ENCODE results near the gene RFX1. TPM values are rescaled to one million over a fixed set of nuclear protein-coding genes. Genes with fewer than 3 reads are reported as not detected.
"Not testable (repeated sequence)": the region's sequence is repeated elsewhere in the genome, so short reads cannot be mapped to it uniquely, and the experiment has no call there.

RFX1 gene
- total RNA-seq, 2 experiments from 2014 or later = 9.9 to 11.4 TPM

DNA sequence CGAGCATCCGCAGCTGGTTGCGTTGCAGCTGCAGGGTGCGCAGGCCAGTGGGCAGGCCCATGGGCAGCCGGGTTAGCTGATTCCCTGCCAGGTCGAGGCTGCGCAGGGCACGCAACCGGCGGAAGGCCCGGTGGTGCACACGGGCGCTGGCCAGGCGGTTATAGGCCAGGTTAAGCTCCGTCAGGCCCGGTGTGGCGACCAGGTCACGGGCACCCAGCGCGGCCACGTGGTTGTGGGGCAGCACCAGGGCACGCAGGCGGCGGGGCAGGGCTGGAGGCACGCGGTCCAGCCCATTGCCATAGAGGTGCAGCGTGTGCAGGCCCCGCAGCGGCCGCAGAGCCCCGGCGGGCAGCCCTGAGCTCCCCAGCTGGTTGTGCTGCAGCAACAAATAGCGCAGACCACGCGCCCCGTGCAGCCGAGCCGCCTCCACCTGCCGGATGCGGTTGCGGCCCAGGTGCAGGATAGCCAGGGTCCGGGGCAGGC lies 73.2 kb downstream of the RFX1 start:
- peaks cover 14% of the 10 kb centered on the region for H3K27me3 Mint-ChIP-seq
- no peak overlapping the region for H3K4me3 Mint-ChIP-seq
- DNase-seq = no peak
- no peak overlapping the region for H3K27ac Mint-ChIP-seq
- H3K36me3 Mint-ChIP-seq = peaks cover 4% of the 10 kb centered on the region
- H3K9me3 Mint-ChIP-seq = no peaks in the 10 kb centered on the region
- H3K4me1 Mint-ChIP-seq = no peaks in the 10 kb centered on the region

DNA sequence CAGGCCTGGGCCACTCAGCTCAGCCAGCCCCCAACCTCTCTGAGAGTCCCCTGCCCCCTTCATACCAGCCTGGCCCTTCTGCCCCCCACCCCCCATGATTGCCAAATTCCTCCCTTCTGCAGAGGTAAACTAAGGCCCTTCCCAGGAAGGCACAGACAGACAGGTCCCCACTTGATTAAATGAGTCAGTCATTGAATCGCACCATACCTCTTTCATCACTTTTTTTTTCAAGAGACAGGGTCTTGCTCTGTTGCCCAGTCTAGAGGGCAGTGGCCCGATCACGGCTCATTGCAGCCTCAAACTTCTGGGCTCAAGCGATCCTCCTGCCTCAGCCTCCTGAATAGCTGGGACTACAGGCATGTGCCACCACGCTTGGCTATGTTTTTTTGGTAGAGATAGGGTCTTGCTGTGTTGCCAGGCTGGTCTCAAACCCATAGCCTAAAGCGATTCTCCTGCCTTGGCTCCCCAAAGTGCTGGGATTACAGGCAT lies 73.9 kb downstream of the RFX1 start:
- Mint-ChIP-seq H3K27ac (no peak overlapping the region), H3K9me3 (no peaks in the 10 kb centered on the region), H3K36me3 (peaks cover 6% of the 10 kb centered on the region), H3K27me3 (peaks cover 8% of the 10 kb centered on the region), H3K4me3 (no peak overlapping the region), H3K4me1 (no peaks in the 10 kb centered on the region)
- no peak for DNase-seq

DNA sequence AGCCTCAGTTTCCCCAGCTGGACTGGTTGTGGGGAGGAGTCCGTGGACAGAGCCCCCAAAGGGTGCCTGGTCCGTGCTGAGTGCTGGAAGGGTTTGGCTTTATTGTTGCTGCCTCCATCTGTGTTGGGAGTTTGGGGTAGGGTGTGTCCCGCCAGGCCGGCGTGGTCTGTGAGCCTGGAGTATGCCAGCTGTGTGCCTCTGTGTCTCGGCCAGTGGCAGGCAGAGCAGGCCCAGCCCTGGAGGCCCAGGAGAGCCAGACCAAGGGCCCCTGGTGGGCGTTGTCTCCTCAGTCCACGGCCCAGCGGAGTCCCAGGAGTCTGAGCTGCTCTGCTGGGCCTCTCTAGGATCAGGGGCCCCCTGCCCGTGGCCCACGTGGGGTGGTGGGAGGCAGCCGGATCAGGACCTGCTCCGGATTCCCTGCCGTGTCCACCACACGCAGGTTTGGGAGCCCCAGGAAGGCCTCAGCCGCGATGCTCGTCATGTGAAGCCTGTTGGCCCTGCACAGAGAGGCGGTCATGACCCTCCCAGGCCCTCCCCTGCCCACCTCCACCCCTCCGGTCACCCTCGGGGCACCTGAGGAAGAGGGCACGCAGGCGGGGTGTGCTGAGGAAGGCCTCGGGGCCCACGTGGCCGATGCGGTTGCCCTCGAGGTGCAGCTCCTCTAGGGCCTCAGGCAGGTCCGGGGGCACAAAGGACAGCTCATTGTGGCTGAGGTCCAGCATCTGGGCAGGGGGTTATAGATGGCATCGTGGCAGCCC lies 74.5 kb downstream of the RFX1 start:
- H3K36me3 Mint-ChIP-seq = peaks cover 9% of the 10 kb centered on the region
- H3K4me1 Mint-ChIP-seq = no peaks in the 10 kb centered on the region
- H3K27me3 Mint-ChIP-seq = peaks cover 7% of the 10 kb centered on the region

DNA sequence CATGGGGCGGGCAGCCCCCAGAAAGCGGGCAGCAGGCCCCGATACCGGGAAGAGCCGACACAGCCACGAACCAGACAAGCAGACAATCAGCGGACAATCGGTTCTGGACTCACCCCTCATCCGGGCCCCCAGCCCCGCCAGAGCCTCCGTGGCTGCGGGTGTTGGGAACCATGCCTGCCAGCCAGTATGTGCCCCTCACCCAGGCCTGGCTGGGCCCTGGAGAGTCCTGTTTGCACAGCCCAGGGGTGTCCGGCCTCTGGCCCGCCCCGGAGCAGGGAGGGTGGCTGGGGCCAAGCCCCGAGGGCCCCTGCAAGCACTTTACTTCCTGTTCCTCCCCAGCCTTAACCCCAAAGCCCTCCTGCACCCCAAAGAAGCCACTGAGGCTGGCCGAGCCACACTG lies 75.7 kb downstream of the RFX1 start:
- H3K9me3 Mint-ChIP-seq = no peaks in the 10 kb centered on the region
- no peaks in the 10 kb centered on the region for H3K4me1 Mint-ChIP-seq
- no peak for DNase-seq
- H3K36me3 Mint-ChIP-seq = peaks cover 12% of the 10 kb centered on the region
- H3K27me3 Mint-ChIP-seq = peaks cover 4% of the 10 kb centered on the region
- no peak overlapping the region for H3K4me3 Mint-ChIP-seq
- no peak overlapping the region for H3K27ac Mint-ChIP-seq

More for the DNA sequence above, 74.5 kb downstream of the RFX1 start:
- H3K4me3 Mint-ChIP-seq = no peak overlapping the region
- H3K9me3 Mint-ChIP-seq = no peaks in the 10 kb centered on the region
- H3K27ac Mint-ChIP-seq = no peak overlapping the region
- DNase-seq = no peak

DNA sequence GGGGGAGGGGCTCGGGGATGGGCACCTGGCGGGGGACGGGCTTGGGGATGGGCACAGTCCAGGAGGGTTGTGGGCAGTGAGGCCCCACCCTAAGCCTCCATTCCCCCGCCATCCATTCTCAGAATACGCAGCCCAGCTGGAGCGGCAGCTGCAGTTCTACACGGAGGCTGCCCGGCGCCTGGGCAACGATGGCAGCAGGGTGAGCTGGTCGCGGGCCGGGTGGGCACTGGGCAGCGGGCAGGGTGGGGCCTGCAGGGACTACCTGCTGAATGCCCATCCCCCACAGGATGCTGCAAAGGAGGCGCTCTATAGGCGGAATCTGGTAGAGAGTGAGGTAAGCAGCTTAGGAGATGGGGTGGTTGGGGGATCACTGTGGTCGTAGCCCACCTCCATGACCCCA lies 76.2 kb downstream of the RFX1 start:
- Mint-ChIP-seq H3K4me1 (no peaks in the 10 kb centered on the region), H3K9me3 (no peaks in the 10 kb centered on the region), H3K27me3 (peaks cover 4% of the 10 kb centered on the region), H3K27ac (no peak overlapping the region), H3K36me3 (peaks cover 13% of the 10 kb centered on the region), H3K4me3 (no peak overlapping the region)
- no peak for DNase-seq

DNA sequence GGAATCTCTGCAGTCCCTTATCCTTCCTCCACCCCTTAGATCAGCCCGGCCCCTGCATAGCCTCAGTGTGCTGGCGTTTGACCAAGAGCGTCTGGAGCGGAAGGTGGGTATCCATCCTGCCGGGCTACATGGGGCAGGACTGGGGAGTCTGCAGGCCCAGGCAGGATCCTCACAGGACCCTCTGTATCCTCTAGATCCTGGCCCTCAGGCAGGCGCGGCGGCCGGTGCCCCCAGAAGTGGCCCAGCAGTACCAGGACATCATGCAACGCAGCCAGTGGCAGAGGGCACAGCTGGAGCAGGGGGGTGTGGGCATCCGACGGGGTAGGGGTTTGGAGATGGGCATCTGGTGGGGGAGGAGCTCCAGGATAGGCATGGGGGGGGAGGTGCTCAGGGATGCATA lies 76.8 kb downstream of the RFX1 start:
- H3K27me3 Mint-ChIP-seq = peaks cover 4% of the 10 kb centered on the region
- H3K27ac Mint-ChIP-seq = no peak overlapping the region
- H3K36me3 Mint-ChIP-seq = peaks cover 16% of the 10 kb centered on the region
- H3K4me3 Mint-ChIP-seq = no peak overlapping the region
- no peaks in the 10 kb centered on the region for H3K4me1 Mint-ChIP-seq
- H3K9me3 Mint-ChIP-seq = no peaks in the 10 kb centered on the region
- DNase-seq = no peak

DNA sequence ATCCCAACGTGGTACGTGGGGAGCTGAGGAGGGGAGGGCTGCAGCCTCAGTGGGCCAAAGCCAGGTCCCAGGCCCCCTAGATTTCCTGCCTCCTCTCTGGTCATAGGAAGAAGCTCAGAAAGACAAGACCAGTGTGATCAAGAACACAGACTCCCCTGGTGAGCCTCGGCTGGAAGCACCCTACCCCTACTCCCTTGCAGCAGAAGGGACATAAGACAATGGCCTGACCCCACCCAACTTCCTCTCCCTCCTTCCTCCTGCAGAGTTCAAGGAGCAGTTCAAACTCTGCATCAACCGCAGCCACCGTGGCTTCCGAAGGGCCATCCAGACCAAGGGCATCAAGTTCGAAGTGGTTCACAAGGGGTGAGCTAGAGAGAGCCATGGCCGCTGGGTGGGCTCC lies 79.4 kb downstream of the RFX1 start:
- H3K27me3 Mint-ChIP-seq = no peaks in the 10 kb centered on the region
- no peaks in the 10 kb centered on the region for H3K4me1 Mint-ChIP-seq
- H3K4me3 Mint-ChIP-seq = no peak overlapping the region
- H3K36me3 Mint-ChIP-seq = peaks cover 28% of the 10 kb centered on the region
- no peaks in the 10 kb centered on the region for H3K9me3 Mint-ChIP-seq
- H3K27ac Mint-ChIP-seq = no peak overlapping the region
- no peak for DNase-seq

DNA sequence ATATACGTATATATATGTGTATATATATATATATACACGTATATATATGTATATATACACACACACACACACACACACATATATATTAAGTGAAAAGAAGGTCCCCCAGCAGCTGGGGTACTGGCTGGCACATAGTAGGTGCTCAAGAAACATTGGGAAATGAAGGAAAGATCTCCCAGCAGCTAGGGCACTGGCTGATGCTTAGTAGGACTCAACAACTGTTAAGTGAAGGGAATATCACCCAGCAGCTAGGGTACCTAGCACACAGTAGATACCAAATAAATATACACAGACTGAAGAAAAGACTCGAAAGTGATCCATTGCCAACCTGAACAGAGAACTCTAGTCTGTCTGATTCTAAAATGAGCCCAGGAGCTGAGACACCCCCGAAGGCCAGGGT lies 80.1 kb downstream of the RFX1 start:
- DNase-seq = no peak
- Mint-ChIP-seq H3K27me3 (no peaks in the 10 kb centered on the region), H3K36me3 (peaks cover 35% of the 10 kb centered on the region), H3K4me3 (no peak overlapping the region), H3K27ac (no peak overlapping the region), H3K4me1 (no peaks in the 10 kb centered on the region), H3K9me3 (no peaks in the 10 kb centered on the region)

DNA sequence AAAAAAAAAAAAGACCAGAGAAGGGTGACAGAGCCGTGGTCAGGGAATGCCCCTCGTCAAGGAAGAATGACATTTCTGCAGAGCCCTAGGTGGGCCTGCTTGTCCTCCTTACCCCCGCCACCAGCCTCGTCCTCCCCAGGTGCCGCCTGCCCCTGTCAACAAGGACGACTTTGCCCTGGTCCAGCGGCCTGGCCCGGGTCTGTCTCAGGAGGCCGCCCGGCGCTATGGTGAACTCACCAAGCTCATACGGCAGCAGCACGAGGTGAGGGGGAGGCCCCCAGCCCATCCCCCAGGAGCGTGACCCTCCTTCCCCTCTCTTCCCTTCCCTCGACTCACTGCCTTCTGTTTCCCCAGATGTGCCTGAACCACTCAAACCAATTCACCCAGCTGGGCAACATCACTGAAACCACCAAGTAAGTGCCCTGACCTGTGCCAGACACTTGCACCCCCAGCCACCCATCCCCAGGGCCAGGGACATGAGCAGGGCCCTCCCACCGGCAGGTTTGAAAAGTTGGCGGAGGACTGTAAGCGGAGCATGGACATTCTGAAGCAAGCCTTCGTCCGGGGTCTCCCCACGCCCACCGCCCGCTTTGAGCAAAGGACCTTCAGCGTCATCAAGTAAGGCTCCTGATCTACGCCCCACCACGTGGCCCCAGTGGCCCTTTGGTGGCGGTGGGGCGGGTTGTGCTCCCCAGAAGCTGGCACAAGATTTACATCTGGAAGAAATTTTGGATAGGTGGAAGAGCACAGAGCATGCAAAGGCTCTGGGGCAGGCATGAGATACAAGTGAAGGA lies 82.7 kb downstream of the RFX1 start:
- H3K4me3 Mint-ChIP-seq = no peak overlapping the region
- peaks cover 45% of the 10 kb centered on the region for H3K36me3 Mint-ChIP-seq
- DNase-seq = no peak
- H3K9me3 Mint-ChIP-seq = no peaks in the 10 kb centered on the region
- H3K27ac Mint-ChIP-seq = no peak overlapping the region
- no peaks in the 10 kb centered on the region for H3K27me3 Mint-ChIP-seq
- H3K4me1 Mint-ChIP-seq = no peaks in the 10 kb centered on the region

DNA sequence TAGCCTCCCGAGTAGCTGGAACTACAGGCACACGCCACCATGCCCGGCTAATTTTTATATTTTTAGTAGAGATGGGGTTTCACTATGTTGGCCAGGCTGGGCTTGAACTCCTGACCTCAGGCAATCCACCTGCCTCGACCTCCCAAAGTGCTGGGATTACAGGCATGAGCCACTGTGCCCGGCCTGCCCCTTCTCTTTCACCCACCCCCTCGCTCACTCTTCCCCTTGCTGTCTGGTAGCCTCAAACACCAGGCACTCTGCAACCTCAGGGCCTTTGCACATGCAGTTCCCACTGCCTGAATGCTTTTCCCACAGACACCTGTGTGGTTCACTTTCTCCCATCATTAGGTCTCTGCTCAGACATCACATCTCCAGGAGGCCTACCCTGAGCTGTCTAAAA lies 84.0 kb downstream of the RFX1 start:
- not testable (repeated sequence) for H3K9me3 Mint-ChIP-seq, H3K27ac Mint-ChIP-seq

DNA sequence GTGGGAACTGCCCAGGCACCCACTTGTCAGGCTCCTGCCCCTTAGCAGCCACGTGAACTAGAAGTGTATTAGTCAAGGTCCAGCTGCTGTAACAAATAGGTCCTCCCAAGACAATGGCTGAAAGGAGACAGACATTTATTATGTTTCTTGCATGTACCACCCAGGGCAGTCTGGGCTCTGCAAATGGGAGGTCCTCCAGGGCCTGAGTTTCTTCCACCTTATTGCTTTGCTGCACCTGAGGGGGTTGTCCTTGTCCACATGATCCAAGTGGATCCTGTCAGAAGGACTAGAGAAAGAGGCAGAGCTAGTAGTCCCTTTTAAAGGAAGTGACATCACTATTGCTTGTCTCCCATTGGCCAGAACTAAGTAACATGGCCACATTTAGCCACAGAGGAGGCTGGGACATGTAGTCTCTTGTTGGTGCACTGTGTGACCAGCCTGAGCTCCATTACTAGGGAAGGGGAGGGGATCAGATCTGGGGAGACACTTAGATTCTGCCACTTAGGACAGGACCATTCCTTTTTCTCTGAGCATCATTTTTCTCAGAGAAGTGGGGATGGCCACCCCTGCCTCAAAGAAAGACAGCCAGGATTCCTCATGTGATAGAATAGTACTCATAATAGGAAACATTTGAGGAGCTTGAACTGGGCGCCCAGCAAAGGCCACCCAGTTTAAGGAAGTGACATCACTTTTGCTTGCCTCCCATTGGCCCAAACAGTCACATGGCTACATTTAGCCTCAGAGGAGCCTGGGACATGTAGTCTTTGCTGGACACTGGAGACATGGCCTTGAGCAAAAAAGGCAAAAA lies 85.0 kb downstream of the RFX1 start:
- no peaks in the 10 kb centered on the region for H3K4me1 Mint-ChIP-seq
- H3K36me3 Mint-ChIP-seq = peaks cover 36% of the 10 kb centered on the region
- H3K27me3 Mint-ChIP-seq = no peaks in the 10 kb centered on the region
- peak; percentile 37 for DNase-seq
- H3K9me3 Mint-ChIP-seq = no peaks in the 10 kb centered on the region
- peak overlapping the region; percentile 19 for H3K27ac Mint-ChIP-seq
- no peak overlapping the region for H3K4me3 Mint-ChIP-seq

More for the DNA sequence above, 84.0 kb downstream of the RFX1 start:
- DNase-seq, H3K4me3 Mint-ChIP-seq, H3K4me1 Mint-ChIP-seq, H3K27me3 Mint-ChIP-seq: not testable (repeated sequence)
- H3K36me3 Mint-ChIP-seq = peaks cover 41% of the 10 kb centered on the region

DNA sequence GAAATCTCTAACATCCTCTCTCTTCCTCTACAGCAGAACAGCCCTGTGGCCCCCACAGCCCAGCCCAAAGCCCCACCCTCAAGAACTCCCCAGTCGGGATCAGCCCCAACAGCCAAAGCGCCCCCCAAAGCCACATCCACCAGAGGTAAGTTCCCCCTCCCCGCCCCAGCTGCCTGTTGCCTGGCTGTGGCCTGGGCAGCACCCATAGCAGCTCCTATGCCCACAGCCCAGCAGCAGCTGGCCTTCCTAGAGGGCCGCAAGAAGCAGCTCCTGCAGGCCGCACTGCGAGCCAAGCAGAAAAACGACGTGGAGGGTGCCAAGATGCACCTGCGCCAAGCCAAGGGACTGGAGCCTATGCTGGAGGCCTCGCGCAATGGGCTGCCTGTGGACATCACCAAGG lies 85.6 kb downstream of the RFX1 start:
- no peak for DNase-seq
- no peak overlapping the region for H3K27ac Mint-ChIP-seq
- no peaks in the 10 kb centered on the region for H3K9me3 Mint-ChIP-seq
- H3K36me3 Mint-ChIP-seq = peaks cover 36% of the 10 kb centered on the region
- H3K27me3 Mint-ChIP-seq = no peaks in the 10 kb centered on the region
- H3K4me1 Mint-ChIP-seq = no peaks in the 10 kb centered on the region
- H3K4me3 Mint-ChIP-seq = no peak overlapping the region

DNA sequence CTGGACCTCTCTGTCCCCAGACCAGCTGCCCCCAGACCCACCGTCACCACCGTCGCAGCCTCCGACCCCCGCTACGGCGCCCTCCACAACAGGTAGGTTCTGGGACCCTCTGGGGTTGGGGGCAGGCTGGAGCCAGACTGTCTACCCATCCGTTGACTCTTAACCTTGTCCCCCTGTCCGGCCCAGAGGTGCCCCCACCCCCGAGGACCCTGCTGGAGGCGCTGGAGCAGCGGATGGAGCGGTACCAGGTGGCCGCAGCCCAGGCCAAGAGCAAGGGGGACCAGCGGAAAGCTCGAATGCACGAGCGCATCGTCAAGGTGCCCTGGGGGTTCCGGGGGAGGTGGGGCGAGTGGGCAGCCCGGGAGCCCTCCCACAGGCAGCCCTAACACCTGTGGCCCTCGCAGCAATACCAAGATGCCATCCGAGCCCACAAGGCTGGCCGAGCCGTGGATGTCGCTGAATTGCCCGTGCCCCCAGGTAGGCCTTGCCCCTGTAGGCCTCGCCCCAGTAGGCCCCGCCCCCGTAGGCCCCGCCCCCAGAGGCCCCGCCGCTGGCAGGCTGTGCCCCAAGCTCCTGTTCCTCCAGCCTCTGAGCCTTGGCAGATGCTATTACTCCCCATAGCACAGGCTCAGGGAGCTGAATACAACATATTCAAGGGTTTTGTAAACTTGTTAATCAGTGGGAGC lies 87.3 kb downstream of the RFX1 start:
- Mint-ChIP-seq H3K4me3 (no peak overlapping the region), H3K27me3 (no peaks in the 10 kb centered on the region), H3K9me3 (no peaks in the 10 kb centered on the region), H3K4me1 (no peaks in the 10 kb centered on the region), H3K27ac (no peak overlapping the region), H3K36me3 (peaks cover 32% of the 10 kb centered on the region)
- DNase-seq = no peak

DNA sequence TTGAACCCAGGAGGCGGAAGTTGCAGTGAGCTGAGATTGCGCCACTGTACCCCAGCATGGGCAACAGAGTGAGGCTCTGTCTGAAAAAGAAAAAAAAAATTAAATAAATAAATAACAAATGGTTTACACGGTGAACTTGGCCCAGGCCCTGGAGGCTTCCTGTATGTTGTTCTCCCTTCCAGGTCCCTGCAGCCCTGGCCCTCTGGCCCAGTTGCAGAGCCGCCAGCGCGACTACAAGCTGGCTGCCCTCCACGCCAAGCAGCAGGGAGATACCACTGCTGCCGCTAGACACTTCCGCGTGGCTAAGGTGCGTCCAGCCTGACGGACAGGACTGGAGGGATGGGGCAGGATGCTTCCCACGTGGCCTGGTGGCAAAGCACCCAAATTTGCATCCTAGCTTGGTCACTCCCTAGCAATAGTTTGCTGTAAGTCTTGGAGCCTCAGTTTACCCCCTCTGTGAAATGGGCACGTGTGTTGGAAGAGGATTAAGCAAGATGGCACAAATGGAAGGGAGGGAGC lies 88.2 kb downstream of the RFX1 start:
- Mint-ChIP-seq H3K4me1 (no peaks in the 10 kb centered on the region), H3K27me3 (no peaks in the 10 kb centered on the region), H3K9me3 (no peaks in the 10 kb centered on the region), H3K36me3 (peaks cover 28% of the 10 kb centered on the region), H3K27ac (no peak overlapping the region), H3K4me3 (no peak overlapping the region)
- DNase-seq = no peak
